NCI-H1105 (cell line): ENCODE data around the gene OR13J1.
"Not testable (repeated sequence)": the region's sequence is repeated elsewhere in the genome, so short reads cannot be mapped to it uniquely, and the experiment has no call there.

Source experiments
- DNase-seq: peaks from one replicate; lab custom pipeline; 2025; lab: John Stamatoyannopoulos, UW

The OR13J1 gene

DNA sequence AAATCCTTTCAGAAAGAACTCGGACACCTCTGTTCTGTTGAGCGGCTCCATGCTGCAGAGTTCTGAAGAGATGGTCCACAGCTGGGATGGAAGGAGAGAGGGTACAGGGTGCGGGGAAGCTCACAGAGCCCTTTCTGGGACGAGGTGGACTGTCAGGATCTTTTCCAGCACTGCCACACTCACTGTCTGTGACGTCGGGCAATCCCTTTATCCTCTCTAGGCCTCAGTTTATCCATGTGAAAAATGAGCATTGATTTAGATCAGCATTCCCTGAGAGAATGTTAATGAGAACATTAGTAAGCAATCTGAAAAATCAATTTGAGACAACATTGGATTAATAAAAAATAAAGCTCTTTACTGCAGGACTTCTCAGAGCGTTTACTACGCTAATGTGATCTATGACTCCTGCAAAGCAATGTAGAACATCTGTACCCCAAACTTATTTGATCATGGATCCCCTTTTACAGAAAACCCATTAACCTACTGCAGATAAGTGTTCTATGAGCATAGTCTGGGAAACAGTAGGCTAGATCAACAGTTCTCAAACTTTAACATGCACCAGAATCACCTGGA is at the start of gene OR13J1:
OR13J1 (minus strand) TSS at position 51 of the 573 bp plus-strand sequence; CDS start at position 51, 0 bp downstream.
- DNase-seq, result no peak

GRCh38 chr9:35919212-35920008 is 49.2 kb upstream of the OR13J1 start:
- DNase-seq, result no peak

GRCh38 chr9:35918780-35919179 is 48.6 kb upstream of the OR13J1 start:
- DNase-seq, result no peak

DNA sequence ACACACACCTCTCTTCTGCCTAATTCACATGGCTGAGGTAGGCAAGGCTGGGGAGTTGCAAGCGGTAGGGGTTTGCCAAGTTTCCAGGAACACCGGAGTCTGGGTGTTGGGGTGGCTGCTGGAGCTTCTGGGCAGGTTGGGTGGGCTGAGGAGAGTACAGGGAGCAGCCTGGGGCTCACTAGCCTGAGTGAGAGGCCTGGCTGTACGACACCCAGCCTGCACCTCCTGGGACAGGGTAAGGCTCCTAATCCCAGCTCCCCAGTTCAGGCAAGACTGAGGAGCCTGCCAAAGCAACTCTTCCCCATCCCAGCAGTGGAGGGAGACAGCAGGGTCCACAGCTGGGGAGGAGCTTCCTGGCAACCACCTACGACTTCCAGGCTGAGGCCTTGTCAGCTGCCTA is 47.1 kb upstream of the OR13J1 start:
- no peak for DNase-seq

GRCh38 chr9:35915681-35916294 is 45.6 kb upstream of the OR13J1 start:
- DNase-seq, result no peak

- DNase-seq, result no peak
These were observed 44.2 kb upstream of the OR13J1 start for GRCh38 chr9:35914301-35914807.

DNA sequence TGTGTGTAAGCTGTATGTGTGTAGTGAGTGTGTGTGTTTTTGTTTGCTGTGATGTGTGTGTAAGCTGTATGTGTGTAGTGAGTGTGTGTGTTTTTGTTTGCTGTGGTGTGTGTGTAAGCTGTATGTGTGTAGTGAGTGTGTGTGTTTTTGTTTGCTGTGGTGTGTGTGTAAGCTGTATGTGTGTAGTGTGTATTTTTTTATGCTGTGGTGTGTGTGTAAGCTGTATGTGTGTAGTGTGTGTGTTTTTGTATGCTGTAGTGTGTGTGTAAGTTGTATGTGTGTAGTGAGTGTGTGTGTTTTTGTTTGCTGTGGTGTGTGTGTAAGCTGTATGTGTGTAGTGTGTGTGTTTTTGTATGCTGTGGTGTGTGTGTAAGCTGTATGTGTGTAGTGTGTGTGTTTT is 43.2 kb upstream of the OR13J1 start:
- not testable (repeated sequence) for DNase-seq

DNA sequence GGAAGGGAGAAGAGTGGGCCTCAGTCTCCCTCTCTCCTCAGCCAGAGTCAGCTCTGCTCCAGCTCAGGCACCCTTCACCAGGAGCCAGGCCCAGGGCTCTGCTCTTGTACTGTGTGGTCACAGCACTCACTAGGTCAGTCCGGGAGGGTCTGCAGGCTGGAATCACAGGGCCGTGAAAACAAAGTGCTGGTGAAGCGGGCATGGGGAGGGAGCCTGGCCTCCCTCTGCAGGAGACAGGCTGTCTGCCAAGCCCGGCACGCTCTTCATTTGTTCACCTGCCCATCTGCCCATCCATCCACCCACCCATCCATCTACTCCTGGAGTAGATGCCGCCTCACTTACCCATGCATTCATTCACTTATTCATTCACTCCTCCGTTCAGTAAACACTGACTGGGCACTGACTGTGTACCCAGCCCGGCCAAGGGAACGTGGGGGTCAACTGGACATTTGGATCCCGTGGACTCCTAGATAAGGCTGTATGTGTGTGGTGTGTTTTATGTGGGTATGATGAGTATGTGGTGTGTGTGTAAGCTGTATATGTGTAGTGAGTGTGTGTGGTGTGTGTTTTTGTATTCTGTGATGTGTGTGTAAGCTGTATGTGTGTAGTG is 42.7 kb upstream of the OR13J1 start:
- no peak for DNase-seq

DNA sequence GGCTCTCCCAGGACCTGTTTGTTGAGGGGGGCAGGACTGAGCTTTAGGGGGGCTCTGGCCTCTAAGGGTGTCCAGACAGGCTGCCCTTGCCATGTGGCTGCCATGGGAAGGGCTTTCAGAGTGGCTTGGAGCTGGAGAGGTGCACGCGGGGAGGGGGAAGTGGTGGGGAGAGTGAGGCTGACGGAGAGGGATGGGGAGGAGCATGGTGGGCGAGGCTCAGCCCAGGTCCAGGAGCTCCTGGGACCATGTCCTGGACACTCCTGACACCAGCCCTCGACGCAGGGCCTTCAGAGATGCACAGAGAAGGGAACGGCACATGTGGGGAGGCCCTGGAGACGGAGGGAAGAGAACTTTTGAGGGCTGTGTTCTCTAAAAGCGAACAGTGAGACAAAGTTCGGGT is 41.5 kb upstream of the OR13J1 start:
- DNase-seq, result no peak

GRCh38 chr9:35910613-35911359 is 40.6 kb upstream of the OR13J1 start:
- peak; percentile 8 for DNase-seq

- no peak for DNase-seq
These were observed 39.7 kb upstream of the OR13J1 start for GRCh38 chr9:35909687-35910612.

GRCh38 chr9:35909274-35909673 is 39.1 kb upstream of the OR13J1 start, which contains the start of gene SPAAR:
Gene SPAAR (plus strand): TSS chr9:35909490. CDS start chr9:35910464, 974 bp downstream.
- no peak for DNase-seq

GRCh38 chr9:35908504-35909125 is 38.4 kb upstream of the OR13J1 start:
- no peak for DNase-seq

GRCh38 chr9:35907711-35908503 is 37.7 kb upstream of the OR13J1 start:
- DNase-seq, result peak; percentile 34

DNA sequence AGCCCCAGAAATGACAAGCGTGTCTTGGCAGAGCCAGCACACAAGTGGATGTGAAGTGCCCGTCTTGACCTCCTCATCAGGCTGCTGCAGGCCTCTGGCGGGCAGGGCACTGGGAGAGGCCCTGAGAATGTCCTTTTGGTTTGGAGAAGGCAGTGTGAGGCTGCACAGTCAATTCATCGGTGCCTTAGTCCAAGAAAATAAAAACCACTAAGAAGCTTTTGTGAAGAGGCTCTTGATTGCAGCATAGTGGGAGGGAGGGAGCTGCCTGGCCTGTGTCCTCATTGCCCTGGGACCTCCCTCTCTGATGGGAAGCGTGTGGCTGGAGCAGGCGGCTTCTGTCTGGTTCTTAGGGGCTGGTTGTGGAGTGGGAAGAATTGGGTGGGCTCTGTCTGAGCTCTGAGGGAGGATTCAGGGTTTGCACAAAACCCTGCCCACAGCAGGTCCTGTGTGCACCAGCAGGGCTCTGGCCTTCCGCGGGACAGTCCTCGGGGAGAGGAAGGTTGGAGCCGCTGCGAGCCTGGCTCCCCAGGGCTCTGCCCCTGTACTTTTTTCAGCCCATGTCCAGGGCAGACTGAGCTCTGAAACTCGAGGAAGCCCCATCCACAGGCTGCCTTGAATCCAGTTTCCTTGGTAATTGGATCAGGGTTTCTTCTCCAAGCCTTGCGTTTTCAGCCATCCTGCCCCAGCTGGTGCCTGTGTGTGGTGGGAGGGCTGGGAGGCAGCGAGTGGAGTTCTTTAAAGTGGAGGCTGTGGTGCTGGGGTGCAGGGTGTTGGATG is 36.9 kb upstream of the OR13J1 start:
- DNase-seq, result no peak

GRCh38 chr9:35905912-35906679 is 35.9 kb upstream of the OR13J1 start, which contains the start of gene HRCT1:
Gene HRCT1 (plus strand): TSS chr9:35906202. CDS start chr9:35906288, 86 bp downstream.
- peak; percentile 85 for DNase-seq

GRCh38 chr9:35905051-35905781 is 35.0 kb upstream of the OR13J1 start:
- DNase-seq, result no peak
